K562 (cell line): Measurements from ENCODE around the gene PHYKPL. TPM values are rescaled to one million over a fixed set of nuclear protein-coding genes. Genes with fewer than 3 reads are reported as not detected.

Source experiments
- CBFB ChIP-seq: sonication (generic); formaldehyde crosslinking; IDR thresholded peaks from 2 replicates; pipeline ENCODE4 v1.4.0; 2020; ENCODE audit warnings: mild to moderate bottlenecking, missing genetic modification reagents
- CXXC5 ChIP-seq: fragments of 250-450 bp; sonication (Bioruptor Pico); IDR thresholded peaks from 2 replicates; pipeline ENCODE4 v1.8.0; 2022; ENCODE audit warnings: inconsistent platforms, mild to moderate bottlenecking, moderate library complexity
- DDX20 ChIP-seq: fragments of 450-650 bp; IDR thresholded peaks from 2 replicates; pipeline ENCODE4 v1.6.1; 2016; ENCODE audit warnings: missing genetic modification characterization, low read depth, mild to moderate bottlenecking, missing compliant biosample characterization, moderate library complexity
- ETV5 ChIP-seq: sonication (generic); formaldehyde crosslinking; IDR thresholded peaks from 2 replicates; pipeline ENCODE4 v1.4.0; 2020; ENCODE audit warnings: low read depth, mild to moderate bottlenecking, missing genetic modification reagents
- HDGF ChIP-seq: fragments of 450-650 bp; IDR thresholded peaks from 2 replicates; pipeline ENCODE4 v1.6.1; 2016
- NFIC ChIP-seq: fragments of 450-650 bp; IDR thresholded peaks from 2 replicates; pipeline ENCODE4 v1.6.1; 2017; ENCODE audit warnings: mild to moderate bottlenecking, inconsistent platforms
- NRF1 ChIP-seq, 2 experiments: fragments of 450-650 bp; IDR thresholded peaks in 1 of 2; conservative IDR thresholded peaks in 1 of 2; 2 replicates each; pipeline ENCODE4 v1.6.1; 2014; ENCODE audit warnings: mild to moderate bottlenecking in 2 of 2
- PYGO2 ChIP-seq: fragments of 450-650 bp; IDR thresholded peaks from 2 replicates; pipeline ENCODE4 v1.6.1; 2016; ENCODE audit warnings: mild to moderate bottlenecking, missing genetic modification characterization, moderate library complexity, missing compliant biosample characterization
- RB1 ChIP-seq: fragments of 450-650 bp; IDR thresholded peaks from 2 replicates; pipeline ENCODE4 v1.6.1; 2017; ENCODE audit warnings: low read depth, mild to moderate bottlenecking
- RCOR1 ChIP-seq, 2 experiments: IDR thresholded peaks; 2 replicates each; pipeline ENCODE4 v1.6.1; 2012; ENCODE audit warnings: low read depth in 2 of 2, low read length in 2 of 2, borderline replicate concordance in 1 of 2, improper control_type of control experiment in 1 of 2
- SMAD4 ChIP-seq: fragments of 250-450 bp; sonication (Bioruptor Pico); conservative IDR thresholded peaks from 2 replicates; pipeline ENCODE4 v1.8.0; 2021; ENCODE audit warnings: inconsistent platforms, mild to moderate bottlenecking, moderate library complexity
- ZNF232 ChIP-seq: sonication (generic); formaldehyde crosslinking; IDR thresholded peaks from 2 replicates; pipeline ENCODE4 v1.8.0; 2022; ENCODE audit warnings: mild to moderate bottlenecking, missing genetic modification reagents
- polyA plus RNA-seq, 8 experiments: library from polyadenylated mRNA; depleted of rRNA in 4 of 8; stranded (reverse) in 5 of 8; unstranded in 3 of 8; fragments of >200 nt; fragmentation: Nextera tagmentation in 2 of 8; fragmentation: Illumina TruSeq in 1 of 8; extraction: Ambion mirVana in 2 of 8; extraction: Trizol in 1 of 8; gene quantifications; 2 replicates each; pipeline versions ENCODE4 v1.2.1 to v1.2.3, GENCODE V29; 2011 to 2014; ENCODE audit warnings: inconsistent platforms in 1 of 8, missing spikeins in 1 of 8
- total RNA-seq, 7 experiments: library from RNA; depleted of rRNA in 6 of 7; stranded (reverse); fragments of >200 nt in 6 of 7; fragmentation: Illumina TruSeq in 2 of 7; extraction: Trizol in 2 of 7; gene quantifications; 2 replicates each; pipeline versions ENCODE4 v1.2.1 to v1.2.3, GENCODE V29; 2011 to 2021; ENCODE audit warnings: low replicate concordance in 1 of 7
- TF ChIP-seq, protein P1 (sequence below): fragments of 450-650 bp; IDR thresholded peaks from 2 replicates; pipeline ENCODE4 v1.6.1; 2017; ENCODE audit warnings: antibody characterized with exemption, mild to moderate bottlenecking
- TF ChIP-seq, protein P2 (sequence below): sonication (generic); formaldehyde crosslinking; IDR thresholded peaks from 2 replicates; pipeline ENCODE4 v1.8.0; 2022; ENCODE audit warnings: mild to moderate bottlenecking, missing genetic modification reagents
- TF ChIP-seq, protein P3 (sequence below): fragments of 450-650 bp; IDR thresholded peaks from 2 replicates; pipeline ENCODE4 v1.6.1; 2014; ENCODE audit warnings: low read depth, mild to moderate bottlenecking, moderate library complexity, borderline replicate concordance
- TF ChIP-seq, protein P4 (sequence below): sonication (generic); formaldehyde crosslinking; IDR thresholded peaks from 2 replicates; pipeline ENCODE4 v1.8.1; 2023; ENCODE audit warnings: missing genetic modification reagents, mild to moderate bottlenecking, borderline replicate concordance

PHYKPL gene
- total and polyA plus RNA-seq, 9 of the 15 experiments (the other 6 are each of a cell fraction or from before 2014, with no cell fraction given), result 4.7 to 34.7 (median 18.6) TPM

DNA sequence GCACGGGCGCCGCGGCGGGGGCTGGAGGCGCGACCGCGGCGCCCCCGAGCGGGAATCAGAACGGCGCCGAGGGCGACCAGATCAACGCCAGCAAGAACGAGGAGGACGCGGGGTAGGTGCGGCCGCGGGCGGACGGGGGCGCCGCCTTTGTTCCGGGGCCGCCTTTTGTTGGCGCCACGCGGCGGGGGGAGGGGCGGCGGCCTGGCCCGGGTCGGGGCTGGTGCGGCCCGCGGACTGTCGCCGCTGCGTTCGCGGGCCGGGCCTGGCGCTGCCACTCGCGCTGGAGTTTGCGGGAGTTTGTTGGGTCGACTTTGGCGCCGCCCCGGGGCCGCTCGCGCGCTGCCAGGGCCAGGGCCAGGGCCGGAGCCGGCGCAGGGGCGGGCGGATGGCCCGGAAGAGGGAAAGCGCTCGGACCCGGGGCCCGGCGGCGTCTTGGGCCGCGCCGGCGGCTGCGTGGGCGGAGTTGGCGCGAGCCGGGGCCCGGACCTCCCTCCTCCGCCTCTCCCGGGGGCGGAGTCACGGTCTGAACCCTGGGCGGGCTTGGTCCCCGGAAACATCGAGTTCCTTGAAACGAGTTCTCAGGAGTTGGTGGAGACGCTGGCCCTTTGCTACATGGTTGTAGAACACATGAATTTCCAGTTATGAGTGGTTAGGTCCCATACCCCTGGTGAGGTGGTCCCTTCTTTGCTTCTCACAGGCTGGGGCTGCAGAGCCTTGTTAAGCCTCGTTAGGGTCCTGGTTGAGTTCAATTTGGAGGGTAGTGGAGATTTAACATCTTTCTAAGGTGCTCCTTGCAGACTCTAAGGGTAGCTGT is 27.5 kb downstream of the PHYKPL start (continued):
- TF ChIP-seq DDX20 (tag) (no peak), PYGO2 (tag) (no peak), CBFB (CRISPR knock-in tag) (no peak), SMAD4 (CRISPR knock-in tag) (peak; percentile 24; the same call in 1 of the 2 replicates), ETV5 (CRISPR knock-in tag) (0 out of 2 replicates have a peak, but pooled peaks have one; percentile 21), RB1 (peak; percentile 48), ZNF232 (CRISPR knock-in tag) (no peak), RCOR1 (IDR thresholded peaks at IDR 0.05; ENCODE audit: borderline replicate concordance in 1 of 2, low read depth in 2 of 2, low read length in 2 of 2) (no peak), NRF1 (conservative IDR thresholded peaks at IDR 0.05 in 1 of 2, IDR thresholded peaks at IDR 0.05 in 1 of 2) (peak; percentile 70 to 76), NFIC (no peak), CXXC5 (CRISPR knock-in tag) (peak; percentile 68), HDGF (no peak)
- TF ChIP-seq, protein P1, sequence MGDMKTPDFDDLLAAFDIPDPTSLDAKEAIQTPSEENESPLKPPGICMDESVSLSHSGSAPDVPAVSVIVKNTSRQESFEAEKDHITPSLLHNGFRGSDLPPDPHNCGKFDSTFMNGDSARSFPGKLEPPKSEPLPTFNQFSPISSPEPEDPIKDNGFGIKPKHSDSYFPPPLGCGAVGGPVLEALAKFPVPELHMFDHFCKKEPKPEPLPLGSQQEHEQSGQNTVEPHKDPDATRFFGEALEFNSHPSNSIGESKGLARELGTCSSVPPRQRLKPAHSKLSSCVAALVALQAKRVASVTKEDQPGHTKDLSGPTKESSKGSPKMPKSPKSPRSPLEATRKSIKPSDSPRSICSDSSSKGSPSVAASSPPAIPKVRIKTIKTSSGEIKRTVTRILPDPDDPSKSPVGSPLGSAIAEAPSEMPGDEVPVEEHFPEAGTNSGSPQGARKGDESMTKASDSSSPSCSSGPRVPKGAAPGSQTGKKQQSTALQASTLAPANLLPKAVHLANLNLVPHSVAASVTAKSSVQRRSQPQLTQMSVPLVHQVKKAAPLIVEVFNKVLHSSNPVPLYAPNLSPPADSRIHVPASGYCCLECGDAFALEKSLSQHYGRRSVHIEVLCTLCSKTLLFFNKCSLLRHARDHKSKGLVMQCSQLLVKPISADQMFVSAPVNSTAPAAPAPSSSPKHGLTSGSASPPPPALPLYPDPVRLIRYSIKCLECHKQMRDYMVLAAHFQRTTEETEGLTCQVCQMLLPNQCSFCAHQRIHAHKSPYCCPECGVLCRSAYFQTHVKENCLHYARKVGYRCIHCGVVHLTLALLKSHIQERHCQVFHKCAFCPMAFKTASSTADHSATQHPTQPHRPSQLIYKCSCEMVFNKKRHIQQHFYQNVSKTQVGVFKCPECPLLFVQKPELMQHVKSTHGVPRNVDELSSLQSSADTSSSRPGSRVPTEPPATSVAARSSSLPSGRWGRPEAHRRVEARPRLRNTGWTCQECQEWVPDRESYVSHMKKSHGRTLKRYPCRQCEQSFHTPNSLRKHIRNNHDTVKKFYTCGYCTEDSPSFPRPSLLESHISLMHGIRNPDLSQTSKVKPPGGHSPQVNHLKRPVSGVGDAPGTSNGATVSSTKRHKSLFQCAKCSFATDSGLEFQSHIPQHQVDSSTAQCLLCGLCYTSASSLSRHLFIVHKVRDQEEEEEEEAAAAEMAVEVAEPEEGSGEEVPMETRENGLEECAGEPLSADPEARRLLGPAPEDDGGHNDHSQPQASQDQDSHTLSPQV, result 0 out of 2 replicates have a peak, but pooled peaks have one; percentile 33
- TF ChIP-seq, protein P2, sequence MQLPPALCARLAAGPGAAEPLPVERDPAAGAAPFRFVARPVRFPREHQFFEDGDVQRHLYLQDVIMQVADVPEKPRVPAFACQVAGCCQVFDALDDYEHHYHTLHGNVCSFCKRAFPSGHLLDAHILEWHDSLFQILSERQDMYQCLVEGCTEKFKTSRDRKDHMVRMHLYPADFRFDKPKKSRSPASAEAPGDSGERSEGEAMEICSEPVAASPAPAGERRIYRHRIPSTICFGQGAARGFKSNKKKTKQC, result 0 out of 2 replicates have a peak, but pooled peaks have one; percentile 45
- TF ChIP-seq, protein P3, sequence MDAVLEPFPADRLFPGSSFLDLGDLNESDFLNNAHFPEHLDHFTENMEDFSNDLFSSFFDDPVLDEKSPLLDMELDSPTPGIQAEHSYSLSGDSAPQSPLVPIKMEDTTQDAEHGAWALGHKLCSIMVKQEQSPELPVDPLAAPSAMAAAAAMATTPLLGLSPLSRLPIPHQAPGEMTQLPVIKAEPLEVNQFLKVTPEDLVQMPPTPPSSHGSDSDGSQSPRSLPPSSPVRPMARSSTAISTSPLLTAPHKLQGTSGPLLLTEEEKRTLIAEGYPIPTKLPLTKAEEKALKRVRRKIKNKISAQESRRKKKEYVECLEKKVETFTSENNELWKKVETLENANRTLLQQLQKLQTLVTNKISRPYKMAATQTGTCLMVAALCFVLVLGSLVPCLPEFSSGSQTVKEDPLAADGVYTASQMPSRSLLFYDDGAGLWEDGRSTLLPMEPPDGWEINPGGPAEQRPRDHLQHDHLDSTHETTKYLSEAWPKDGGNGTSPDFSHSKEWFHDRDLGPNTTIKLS, result 0 out of 2 replicates have a peak, but pooled peaks have one; percentile 19
- TF ChIP-seq, protein P4, sequence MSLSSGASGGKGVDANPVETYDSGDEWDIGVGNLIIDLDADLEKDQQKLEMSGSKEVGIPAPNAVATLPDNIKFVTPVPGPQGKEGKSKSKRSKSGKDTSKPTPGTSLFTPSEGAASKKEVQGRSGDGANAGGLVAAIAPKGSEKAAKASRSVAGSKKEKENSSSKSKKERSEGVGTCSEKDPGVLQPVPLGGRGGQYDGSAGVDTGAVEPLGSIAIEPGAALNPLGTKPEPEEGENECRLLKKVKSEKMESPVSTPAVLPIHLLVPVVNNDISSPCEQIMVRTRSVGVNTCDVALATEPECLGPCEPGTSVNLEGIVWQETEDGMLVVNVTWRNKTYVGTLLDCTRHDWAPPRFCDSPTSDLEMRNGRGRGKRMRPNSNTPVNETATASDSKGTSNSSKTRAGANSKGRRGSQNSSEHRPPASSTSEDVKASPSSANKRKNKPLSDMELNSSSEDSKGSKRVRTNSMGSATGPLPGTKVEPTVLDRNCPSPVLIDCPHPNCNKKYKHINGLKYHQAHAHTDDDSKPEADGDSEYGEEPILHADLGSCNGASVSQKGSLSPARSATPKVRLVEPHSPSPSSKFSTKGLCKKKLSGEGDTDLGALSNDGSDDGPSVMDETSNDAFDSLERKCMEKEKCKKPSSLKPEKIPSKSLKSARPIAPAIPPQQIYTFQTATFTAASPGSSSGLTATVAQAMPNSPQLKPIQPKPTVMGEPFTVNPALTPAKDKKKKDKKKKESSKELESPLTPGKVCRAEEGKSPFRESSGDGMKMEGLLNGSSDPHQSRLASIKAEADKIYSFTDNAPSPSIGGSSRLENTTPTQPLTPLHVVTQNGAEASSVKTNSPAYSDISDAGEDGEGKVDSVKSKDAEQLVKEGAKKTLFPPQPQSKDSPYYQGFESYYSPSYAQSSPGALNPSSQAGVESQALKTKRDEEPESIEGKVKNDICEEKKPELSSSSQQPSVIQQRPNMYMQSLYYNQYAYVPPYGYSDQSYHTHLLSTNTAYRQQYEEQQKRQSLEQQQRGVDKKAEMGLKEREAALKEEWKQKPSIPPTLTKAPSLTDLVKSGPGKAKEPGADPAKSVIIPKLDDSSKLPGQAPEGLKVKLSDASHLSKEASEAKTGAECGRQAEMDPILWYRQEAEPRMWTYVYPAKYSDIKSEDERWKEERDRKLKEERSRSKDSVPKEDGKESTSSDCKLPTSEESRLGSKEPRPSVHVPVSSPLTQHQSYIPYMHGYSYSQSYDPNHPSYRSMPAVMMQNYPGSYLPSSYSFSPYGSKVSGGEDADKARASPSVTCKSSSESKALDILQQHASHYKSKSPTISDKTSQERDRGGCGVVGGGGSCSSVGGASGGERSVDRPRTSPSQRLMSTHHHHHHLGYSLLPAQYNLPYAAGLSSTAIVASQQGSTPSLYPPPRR, result 0 out of 2 replicates have a peak, but pooled peaks have one; percentile 2
